Measurements from ENCODE around the gene CIAO2A.
"Not testable (repeated sequence)": the region's sequence is repeated elsewhere in the genome, so short reads cannot be mapped to it uniquely, and the experiment has no call there.

Gene CIAO2A

GRCh38 chr15:64070965-64071851, 22.4 kb downstream of the CIAO2A start:
- DNase-seq = no peak

- no peak for DNase-seq
These were observed 23.5 kb downstream of the CIAO2A start for GRCh38 chr15:64070106-64070505.

- DNase-seq = no peak
These were observed 25.5 kb downstream of the CIAO2A start for GRCh38 chr15:64068133-64068532.

- peak; percentile 53 for DNase-seq
These were observed 26.0 kb downstream of the CIAO2A start for GRCh38 chr15:64067564-64068030.

- DNase-seq = no peak
These were observed 27.2 kb downstream of the CIAO2A start for GRCh38 chr15:64066451-64066850.

- no peak for DNase-seq
These were observed 32.9 kb downstream of the CIAO2A start for GRCh38 chr15:64060716-64061115.

- not testable (repeated sequence) for DNase-seq
These were observed 34.5 kb downstream of the CIAO2A start for GRCh38 chr15:64059104-64059503.

- no peak for DNase-seq
These were observed 35.4 kb downstream of the CIAO2A start for GRCh38 chr15:64058279-64058678.

- not testable (repeated sequence) for DNase-seq
These were observed 40.0 kb downstream of the CIAO2A start for GRCh38 chr15:64053674-64054073.

- no peak for DNase-seq
These were observed 40.6 kb downstream of the CIAO2A start for GRCh38 chr15:64052925-64053491.

- no peak for DNase-seq
These were observed 42.0 kb downstream of the CIAO2A start for GRCh38 chr15:64051407-64052259.

GRCh38 chr15:64051093-64051402, 42.6 kb downstream of the CIAO2A start:
- DNase-seq = no peak

GRCh38 chr15:64050281-64051092, 43.2 kb downstream of the CIAO2A start:
- no peak for DNase-seq

GRCh38 chr15:64048781-64049460, 44.7 kb downstream of the CIAO2A start:
- DNase-seq = no peak

- peak; percentile 49 for DNase-seq
These were observed 47.1 kb downstream of the CIAO2A start, which contains the start of gene DAPK2 for GRCh38 chr15:64046421-64047153. TSS of gene DAPK2 (minus strand) at chr15:64046485. CDS start at chr15:64040261, 6,224 bp downstream.

- DNase-seq = no peak
These were observed 47.7 kb downstream of the CIAO2A start for GRCh38 chr15:64045774-64046420.

- DNase-seq = no peak
These were observed 48.6 kb downstream of the CIAO2A start for GRCh38 chr15:64045101-64045435.

- DNase-seq = no peak
These were observed 49.1 kb downstream of the CIAO2A start for GRCh38 chr15:64044300-64045100.

- DNase-seq = no peak
These were observed 54.6 kb downstream of the CIAO2A start for GRCh38 chr15:64038878-64039610.

Data from effector CD4-positive, alpha-beta T cell (primary cell).